T-cell (primary cell): ENCODE measurements around the gene NSD2. TPM values are rescaled to one million over a fixed set of nuclear protein-coding genes. Genes with fewer than 3 reads are reported as not detected.
"Not testable (repeated sequence)": the region's sequence is repeated elsewhere in the genome, so short reads cannot be mapped to it uniquely, and the experiment has no call there.

ENCODE experiments used
- ATAC-seq, 4 experiments: fragments of 200-7000 bp in 3 of 4; fragments of 150-1000 bp in 1 of 4; cut with Tn5 transposase; replicated peaks in 1 of 4; 1 replicate in 3 of 4; 2 replicates in 1 of 4; pipeline ENCODE4 v1.10.0; 2021; ENCODE audit warnings: moderate library complexity in 3 of 4, mild to moderate bottlenecking in 2 of 4, moderate number of reproducible peaks in 1 of 4
- CTCF ChIA-PET, 2 donors: fragments of 300-600 bp; sonication (Branson Sonifier 250); formaldehyde crosslinking; loops; one replicate each; lab custom pipeline; 2022; ENCODE audit warnings: antibody characterized with exemption in 2 of 2; lab: Charles Lee
- POLR2A ChIA-PET, 2 donors: fragments of 300-600 bp; sonication (Branson Sonifier 250); formaldehyde crosslinking; loops; one replicate each; lab custom pipeline; 2022; ENCODE audit warnings: antibody characterized with exemption in 2 of 2; lab: Charles Lee
- DNase-seq, 35 experiments: peaks; one replicate each; pipeline versions ENCODE4 v3.0.0 to v3.0.0-alpha.2; 2013 to 2023
- H3K27ac ChIP-seq: one replicate; pipeline ENCODE4 v1.5.1; 2013; ENCODE audit warnings: low read length
- H3K27me3 ChIP-seq, 2 experiments: replicated peaks in 1 of 2; 1 replicate in 1 of 2; 2 replicates in 1 of 2; pipeline versions ENCODE4 v1.6.1 to v1.7.0; 2013; ENCODE audit warnings: low read length in 1 of 2, mixed read lengths in 1 of 2; ENCODE audit not compliant: control insufficient read depth in 2 of 2, insufficient read depth in 2 of 2; ENCODE audit errors: extremely low read depth in 1 of 2
- H3K36me3 ChIP-seq, 2 donors: 1 replicate in 1 of 2; 2 replicates in 1 of 2; pipeline versions ENCODE4 v1.6.1 to v1.7.0; 2013; ENCODE audit warnings: low read length in 1 of 2; ENCODE audit not compliant: control insufficient read depth in 2 of 2, insufficient read depth in 1 of 2; ENCODE audit errors: extremely low read depth in 1 of 2
- H3K4me1 ChIP-seq, 2 experiments: 1 replicate in 1 of 2; 2 replicates in 1 of 2; pipeline versions ENCODE4 v1.6.1 to v1.7.0; 2013; ENCODE audit warnings: low read length in 2 of 2, mixed read lengths in 1 of 2; ENCODE audit not compliant: insufficient read depth in 2 of 2, control insufficient read depth in 1 of 2; ENCODE audit errors: extremely low read depth in 1 of 2
- H3K4me3 ChIP-seq, 2 donors: 1 replicate in 1 of 2; 2 replicates in 1 of 2; pipeline versions ENCODE4 v1.5.1 to v1.7.0; 2013; ENCODE audit warnings: mild to moderate bottlenecking in 2 of 2, low read length in 1 of 2, moderate library complexity in 1 of 2; ENCODE audit not compliant: control insufficient read depth in 1 of 2; ENCODE audit errors: extremely low read depth in 1 of 2
- H3K9me3 ChIP-seq: 2 replicates; pipeline ENCODE4 v1.7.0; 2013
- H3K27ac Mint-ChIP-seq, 2 donors: one replicate each; pipeline ENCODE4 v1.8.0; 2020 to 2021; ENCODE audit warnings: mild to moderate bottlenecking in 2 of 2, mixed read lengths in 2 of 2
- H3K27me3 Mint-ChIP-seq, 2 donors: one replicate each; pipeline ENCODE4 v1.8.0; 2021 to 2022; ENCODE audit warnings: mixed read lengths in 2 of 2
- H3K36me3 Mint-ChIP-seq: one replicate; pipeline ENCODE4 v1.8.0; 2021; ENCODE audit warnings: mixed read lengths
- H3K4me1 Mint-ChIP-seq, 3 donors: one replicate each; pipeline ENCODE4 v1.8.0; 2020 to 2022; ENCODE audit warnings: mixed read lengths in 3 of 3, mild to moderate bottlenecking in 1 of 3
- H3K4me3 Mint-ChIP-seq, 3 donors: one replicate each; pipeline ENCODE4 v1.8.0; 2020 to 2022; ENCODE audit warnings: mild to moderate bottlenecking in 3 of 3, mixed read lengths in 3 of 3, moderate library complexity in 3 of 3
- H3K9me3 Mint-ChIP-seq, 3 donors: one replicate each; pipeline ENCODE4 v1.8.0; 2020 to 2022; ENCODE audit warnings: mixed read lengths in 3 of 3
- WGBS: methylation state at CpG from one replicate; pipeline ENCODE4 v1.1.5; 2013; ENCODE audit warnings: missing lambda C conversion rate; ENCODE audit not compliant: insufficient coverage; 5-methylcytosine and 5-hydroxymethylcytosine counted together
- total RNA-seq, 35 experiments: library from RNA in 6 of 35; stranded (reverse) in 6 of 35; fragments of 120-200 nt in 1 of 35; gene quantifications; one replicate each; pipeline versions ENCODE4 v1.2.1 to v1.2.4 and lab custom pipeline; 2013 to 2026

NSD2 gene
- total RNA-seq, 5 donors from 2014 or later (not counting 1 experiment from before 2014, with no cell fraction given): 40.8 to 55.3 (median 48.3) TPM

GRCh38 chr4:1841201-1841886, 29.8 kb upstream of the NSD2 start:
- H3K4me3 ChIP-seq: no peak overlapping the region
- ATAC-seq: no peak
- Mint-ChIP-seq H3K36me3 (peaks cover 34% of the 10 kb centered on the region), H3K4me1 (peaks cover 3 to 11% (median 5%) of the 10 kb centered on the region in 3 donors), H3K4me3 (no peak overlapping the region), H3K27ac (no peak overlapping the region), H3K9me3 (no peaks in the 10 kb centered on the region), H3K27me3 (no peaks in the 10 kb centered on the region)
- H3K9me3 ChIP-seq: no peaks in the 10 kb centered on the region
- POLR2A ChIA-PET: interaction anchor here in 1 of 2 donors (0.5 kb wide), 1 partner anchor 12 kb away, joined by 3 read pairs; no protein-coding TSS in a partner anchor
- H3K27ac ChIP-seq: no peak overlapping the region
- 89% methylated on average over 25 of the region's 31 CpGs for WGBS
- peaks cover 9 to 54% of the 10 kb centered on the region in 2 donors for H3K36me3 ChIP-seq
- CTCF ChIA-PET: no interaction called here
- H3K27me3 ChIP-seq: no peaks in the 10 kb centered on the region
- no peak for DNase-seq
- peaks cover 0 to 5% of the 10 kb centered on the region in 2 experiments for H3K4me1 ChIP-seq

GRCh38 chr4:1841887-1842210, 29.3 kb upstream of the NSD2 start:
- H3K27ac Mint-ChIP-seq: no peak overlapping the region
- WGBS: 50% methylated on average over 1 of the region's 9 CpGs
- ChIA-PET POLR2A (interaction anchor here in 1 of 2 donors (0.5 kb wide), 1 partner anchor 12 kb away, joined by 3 read pairs; no protein-coding TSS in a partner anchor), CTCF (no interaction called here)
- H3K4me1 Mint-ChIP-seq: peaks cover 3 to 10% (median 5%) of the 10 kb centered on the region in 3 donors
- no peaks in the 10 kb centered on the region for H3K27me3 Mint-ChIP-seq
- H3K9me3 Mint-ChIP-seq: no peaks in the 10 kb centered on the region
- no peaks in the 10 kb centered on the region for H3K27me3 ChIP-seq
- H3K4me3 ChIP-seq: no peak overlapping the region
- peaks cover 0 to 5% of the 10 kb centered on the region in 2 experiments for H3K4me1 ChIP-seq
- H3K36me3 Mint-ChIP-seq: peaks cover 36% of the 10 kb centered on the region
- no peak overlapping the region for H3K27ac ChIP-seq
- ATAC-seq (no peak), DNase-seq (no peak)
- no peak overlapping the region for H3K4me3 Mint-ChIP-seq
- no peaks in the 10 kb centered on the region for H3K9me3 ChIP-seq
- peaks cover 9 to 51% of the 10 kb centered on the region in 2 donors for H3K36me3 ChIP-seq

GRCh38 chr4:1842339-1842895, 28.8 kb upstream of the NSD2 start:
- no peaks in the 10 kb centered on the region for H3K9me3 Mint-ChIP-seq
- Histone ChIP-seq H3K4me3 (no peak overlapping the region), H3K27me3 (no peaks in the 10 kb centered on the region), H3K36me3 (peaks cover 9 to 56% of the 10 kb centered on the region in 2 donors), H3K27ac (no peak overlapping the region), H3K9me3 (no peaks in the 10 kb centered on the region), H3K4me1 (peaks cover 0 to 5% of the 10 kb centered on the region in 2 experiments)
- H3K36me3 Mint-ChIP-seq: peaks cover 36% of the 10 kb centered on the region
- H3K4me3 Mint-ChIP-seq: no peak overlapping the region
- 91% methylated on average over 13 of the region's 13 CpGs for WGBS
- peaks cover 3 to 10% (median 5%) of the 10 kb centered on the region in 3 donors for H3K4me1 Mint-ChIP-seq
- POLR2A ChIA-PET: no interaction called here
- no peaks in the 10 kb centered on the region for H3K27me3 Mint-ChIP-seq
- CTCF ChIA-PET: no interaction called here
- no peak overlapping the region for H3K27ac Mint-ChIP-seq
- ATAC-seq (no peak), DNase-seq (no peak)

- DNase-seq (no peak), ATAC-seq (no peak)
- H3K4me1 ChIP-seq: peaks cover 0 to 5% of the 10 kb centered on the region in 2 experiments
- 97% methylated on average over 16 of the region's 17 CpGs for WGBS
- Mint-ChIP-seq H3K4me1 (peaks cover 3 to 10% (median 5%) of the 10 kb centered on the region in 3 donors), H3K9me3 (no peaks in the 10 kb centered on the region), H3K27me3 (no peaks in the 10 kb centered on the region), H3K27ac (no peak overlapping the region), H3K4me3 (no peak overlapping the region), H3K36me3 (peaks cover 37% of the 10 kb centered on the region)
- no peaks in the 10 kb centered on the region for H3K9me3 ChIP-seq
- H3K4me3 ChIP-seq: no peak overlapping the region
- CTCF ChIA-PET: no interaction called here
- H3K36me3 ChIP-seq: peaks cover 9 to 56% of the 10 kb centered on the region in 2 donors
- no peak overlapping the region for H3K27ac ChIP-seq
- H3K27me3 ChIP-seq: no peaks in the 10 kb centered on the region
- POLR2A ChIA-PET: no interaction called here
Measured at GRCh38 chr4:1842993-1843448, 28.2 kb upstream of the NSD2 start.

GRCh38 chr4:1843852-1844251, 27.3 kb upstream of the NSD2 start:
- peaks cover 39% of the 10 kb centered on the region for H3K36me3 Mint-ChIP-seq
- POLR2A ChIA-PET: no interaction called here
- no peaks in the 10 kb centered on the region for H3K9me3 ChIP-seq
- 90% methylated on average over 7 of the region's 10 CpGs for WGBS
- H3K27ac Mint-ChIP-seq: no peak overlapping the region
- no peak overlapping the region for H3K4me3 Mint-ChIP-seq
- CTCF ChIA-PET: no interaction called here
- peaks cover 0 to 5% of the 10 kb centered on the region in 2 experiments for H3K4me1 ChIP-seq
- H3K27ac ChIP-seq: no peak overlapping the region
- peaks cover 5 to 10% (median 6%) of the 10 kb centered on the region in 3 donors for H3K4me1 Mint-ChIP-seq
- H3K27me3 Mint-ChIP-seq: no peaks in the 10 kb centered on the region
- DNase-seq (no peak), ATAC-seq (no peak)
- H3K36me3 ChIP-seq: peaks cover 9 to 51% of the 10 kb centered on the region in 2 donors
- no peaks in the 10 kb centered on the region for H3K27me3 ChIP-seq
- H3K4me3 ChIP-seq: no peak overlapping the region
- H3K9me3 Mint-ChIP-seq: no peaks in the 10 kb centered on the region

- CTCF ChIA-PET, H3K9me3 ChIP-seq, H3K27me3 Mint-ChIP-seq, H3K4me1 Mint-ChIP-seq, H3K4me3 ChIP-seq, H3K27ac Mint-ChIP-seq, H3K27me3 ChIP-seq, H3K9me3 Mint-ChIP-seq, DNase-seq, ATAC-seq, H3K27ac ChIP-seq, H3K4me1 ChIP-seq, H3K4me3 Mint-ChIP-seq: not testable (repeated sequence)
- H3K36me3 Mint-ChIP-seq: peaks cover 33% of the 10 kb centered on the region
- H3K36me3 ChIP-seq: peaks cover 9 to 43% of the 10 kb centered on the region in 2 donors
- POLR2A ChIA-PET: interaction anchor here in 1 of 2 donors (0.7 kb wide), 1 partner anchor 1220 kb away, joined by 15 read pairs; no protein-coding TSS in a partner anchor
- WGBS: 90% methylated on average over 3 of the region's 10 CpGs
Measured at GRCh38 chr4:1844618-1845017, 26.6 kb upstream of the NSD2 start.
